ENCODE measurements around the gene SLC22A23. TPM values are rescaled to one million over a fixed set of nuclear protein-coding genes. Genes with fewer than 3 reads are reported as not detected.

The SLC22A23 gene
- total RNA-seq, 1 donor from 2014 or later: 5.7 TPM

GRCh38 chr6:3317741-3318211 is 139.1 kb downstream of the SLC22A23 start:
- no peaks in the 10 kb centered on the region for H3K9me3 ChIP-seq (ENCODE audit: insufficient read depth, low read depth, low read length)
- no peak for FAIRE-seq
- H3K27me3 Mint-ChIP-seq (ENCODE audit: low read depth, unreplicated experiment): peaks cover 35% of the 10 kb centered on the region
- H3K4me2 ChIP-seq (ENCODE audit: low read length): no peak overlapping the region
- H3K4me3 Mint-ChIP-seq (ENCODE audit: unreplicated experiment): no peak overlapping the region
- peaks cover 2% of the 10 kb centered on the region for H3K9me3 Mint-ChIP-seq (ENCODE audit: unreplicated experiment)
- no peaks in the 10 kb centered on the region for H3K27me3 ChIP-seq (ENCODE audit: insufficient read depth, low read length)
- H3K79me2 ChIP-seq (ENCODE audit: insufficient read depth, low read length): no peaks in the 10 kb centered on the region
- H3K4me1 ChIP-seq (ENCODE audit: insufficient read depth, low read length): no peaks in the 10 kb centered on the region
- TF ChIP-seq, protein P1, sequence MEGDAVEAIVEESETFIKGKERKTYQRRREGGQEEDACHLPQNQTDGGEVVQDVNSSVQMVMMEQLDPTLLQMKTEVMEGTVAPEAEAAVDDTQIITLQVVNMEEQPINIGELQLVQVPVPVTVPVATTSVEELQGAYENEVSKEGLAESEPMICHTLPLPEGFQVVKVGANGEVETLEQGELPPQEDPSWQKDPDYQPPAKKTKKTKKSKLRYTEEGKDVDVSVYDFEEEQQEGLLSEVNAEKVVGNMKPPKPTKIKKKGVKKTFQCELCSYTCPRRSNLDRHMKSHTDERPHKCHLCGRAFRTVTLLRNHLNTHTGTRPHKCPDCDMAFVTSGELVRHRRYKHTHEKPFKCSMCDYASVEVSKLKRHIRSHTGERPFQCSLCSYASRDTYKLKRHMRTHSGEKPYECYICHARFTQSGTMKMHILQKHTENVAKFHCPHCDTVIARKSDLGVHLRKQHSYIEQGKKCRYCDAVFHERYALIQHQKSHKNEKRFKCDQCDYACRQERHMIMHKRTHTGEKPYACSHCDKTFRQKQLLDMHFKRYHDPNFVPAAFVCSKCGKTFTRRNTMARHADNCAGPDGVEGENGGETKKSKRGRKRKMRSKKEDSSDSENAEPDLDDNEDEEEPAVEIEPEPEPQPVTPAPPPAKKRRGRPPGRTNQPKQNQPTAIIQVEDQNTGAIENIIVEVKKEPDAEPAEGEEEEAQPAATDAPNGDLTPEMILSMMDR (IDR thresholded peaks at IDR 0.05; ENCODE audit: insufficient read depth, low read depth, low read length): no peak
- no peak for TF ChIP-seq EZH2 (IDR thresholded peaks at IDR 0.05; ENCODE audit: insufficient read depth, low read length)
- no peak overlapping the region for H3K4me3 ChIP-seq (ENCODE audit: insufficient read depth, low read depth, low read length)
- no peak overlapping the region for H3K27ac ChIP-seq (ENCODE audit: low read depth, low read length)
- no peaks in the 10 kb centered on the region for H3K4me1 Mint-ChIP-seq (ENCODE audit: low read depth, unreplicated experiment)
- no peaks in the 10 kb centered on the region for H3K36me3 ChIP-seq (ENCODE audit: insufficient read depth, low read length)
- H3K27ac Mint-ChIP-seq (ENCODE audit: unreplicated experiment): no peak overlapping the region
- H3K36me3 Mint-ChIP-seq (ENCODE audit: low read depth, unreplicated experiment): no peaks in the 10 kb centered on the region
- no peaks in the 10 kb centered on the region for H4K20me1 ChIP-seq (ENCODE audit: insufficient read depth, low read length)
- DNase-seq (ENCODE audit: low read depth): no peak
- H2AFZ ChIP-seq (ENCODE audit: low read depth, low read length): no peak overlapping the region
- H3K9ac ChIP-seq (ENCODE audit: low read length): no peak overlapping the region

GRCh38 chr6:3316818-3317217 is 140.0 kb downstream of the SLC22A23 start:
- FAIRE-seq: no peak
- Mint-ChIP-seq H3K4me3 (ENCODE audit: unreplicated experiment) (no peak overlapping the region), H3K9me3 (ENCODE audit: unreplicated experiment) (peaks cover 2% of the 10 kb centered on the region), H3K4me1 (ENCODE audit: low read depth, unreplicated experiment) (no peaks in the 10 kb centered on the region), H3K27me3 (ENCODE audit: low read depth, unreplicated experiment) (peaks cover 37% of the 10 kb centered on the region), H3K36me3 (ENCODE audit: low read depth, unreplicated experiment) (no peaks in the 10 kb centered on the region), H3K27ac (ENCODE audit: unreplicated experiment) (no peak overlapping the region)
- Histone ChIP-seq H3K4me2 (ENCODE audit: low read length) (no peak overlapping the region), H4K20me1 (ENCODE audit: insufficient read depth, low read length) (no peaks in the 10 kb centered on the region), H3K27me3 (ENCODE audit: insufficient read depth, low read length) (no peaks in the 10 kb centered on the region), H3K9ac (ENCODE audit: low read length) (no peak overlapping the region), H3K36me3 (ENCODE audit: insufficient read depth, low read length) (no peaks in the 10 kb centered on the region), H3K4me3 (ENCODE audit: insufficient read depth, low read depth, low read length) (no peak overlapping the region), H3K27ac (ENCODE audit: low read depth, low read length) (no peak overlapping the region), H3K79me2 (ENCODE audit: insufficient read depth, low read length) (no peaks in the 10 kb centered on the region), H3K9me3 (ENCODE audit: insufficient read depth, low read depth, low read length) (no peaks in the 10 kb centered on the region), H3K4me1 (ENCODE audit: insufficient read depth, low read length) (no peaks in the 10 kb centered on the region), H2AFZ (ENCODE audit: low read depth, low read length) (no peak overlapping the region)
- TF ChIP-seq, protein P1 (IDR thresholded peaks at IDR 0.05; ENCODE audit: insufficient read depth, low read depth, low read length): no peak
- no peak for TF ChIP-seq EZH2 (IDR thresholded peaks at IDR 0.05; ENCODE audit: insufficient read depth, low read length)
- DNase-seq (ENCODE audit: low read depth): no peak

DNA sequence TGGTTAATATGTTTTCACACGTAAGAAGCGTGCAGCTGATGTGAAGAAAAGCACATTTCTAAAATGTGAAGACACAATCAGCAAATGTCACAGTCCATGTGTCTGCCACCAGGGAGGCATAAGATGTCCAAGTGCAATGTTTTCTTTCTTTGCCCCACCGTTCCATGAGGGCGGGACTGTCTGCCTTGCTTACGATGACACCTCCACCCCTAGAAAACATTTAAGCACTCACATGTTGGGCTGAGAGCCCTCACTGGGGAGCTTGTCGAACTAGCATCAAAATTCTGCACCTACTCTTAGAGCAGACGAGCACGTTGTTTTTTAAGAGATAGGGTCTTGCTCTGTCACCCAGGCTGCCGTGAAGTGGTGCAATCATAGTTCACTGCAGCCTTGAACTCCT is 140.5 kb downstream of the SLC22A23 start:
- Histone ChIP-seq H3K36me3 (ENCODE audit: insufficient read depth, low read length) (no peaks in the 10 kb centered on the region), H3K4me2 (ENCODE audit: low read length) (no peak overlapping the region), H3K9me3 (ENCODE audit: insufficient read depth, low read depth, low read length) (no peaks in the 10 kb centered on the region), H3K79me2 (ENCODE audit: insufficient read depth, low read length) (no peaks in the 10 kb centered on the region), H3K4me1 (ENCODE audit: insufficient read depth, low read length) (no peaks in the 10 kb centered on the region), H4K20me1 (ENCODE audit: insufficient read depth, low read length) (no peaks in the 10 kb centered on the region), H3K9ac (ENCODE audit: low read length) (no peak overlapping the region), H3K4me3 (ENCODE audit: insufficient read depth, low read depth, low read length) (no peak overlapping the region), H2AFZ (ENCODE audit: low read depth, low read length) (no peak overlapping the region), H3K27me3 (ENCODE audit: insufficient read depth, low read length) (no peaks in the 10 kb centered on the region), H3K27ac (ENCODE audit: low read depth, low read length) (no peak overlapping the region)
- Mint-ChIP-seq H3K4me1 (ENCODE audit: low read depth, unreplicated experiment) (no peaks in the 10 kb centered on the region), H3K4me3 (ENCODE audit: unreplicated experiment) (no peak overlapping the region), H3K27ac (ENCODE audit: unreplicated experiment) (no peak overlapping the region), H3K36me3 (ENCODE audit: low read depth, unreplicated experiment) (no peaks in the 10 kb centered on the region), H3K9me3 (ENCODE audit: unreplicated experiment) (peaks cover 2% of the 10 kb centered on the region), H3K27me3 (ENCODE audit: low read depth, unreplicated experiment) (peaks cover 37% of the 10 kb centered on the region)
- TF ChIP-seq, protein P1 (IDR thresholded peaks at IDR 0.05; ENCODE audit: insufficient read depth, low read depth, low read length): no peak
- no peak for TF ChIP-seq EZH2 (IDR thresholded peaks at IDR 0.05; ENCODE audit: insufficient read depth, low read length)
- DNase-seq (ENCODE audit: low read depth) (no peak), FAIRE-seq (no peak)
